MM.1S (cell line): ENCODE results near the gene ITGA6.

Source experiments
- DNase-seq: peaks from one replicate; pipeline ENCODE4 v3.0.0-alpha.2; 2015
- H2AFZ ChIP-seq: fragments of 300-600 bp; sonication (generic); 2 replicates; pipeline ENCODE4 v1.6.0; 2016; ENCODE audit warnings: antibody characterized with exemption, low read length
- H3F3A ChIP-seq: fragments of 300-600 bp; sonication (generic); 2 replicates; pipeline ENCODE4 v1.6.1; 2016; ENCODE audit warnings: mild to moderate bottlenecking, antibody characterized with exemption, low read length, moderate library complexity, mixed read lengths; ENCODE audit not compliant: insufficient read depth
- H3K27ac ChIP-seq: fragments of 300-600 bp; sonication (generic); 2 replicates; pipeline ENCODE4 v1.5.1; 2016; ENCODE audit warnings: mild to moderate bottlenecking, low read length
- H3K27me3 ChIP-seq: fragments of 300-600 bp; sonication (generic); replicated peaks from 2 replicates; pipeline ENCODE4 v1.6.0; 2016; ENCODE audit warnings: low read length; ENCODE audit not compliant: insufficient read depth
- H3K36me3 ChIP-seq: fragments of 300-600 bp; sonication (generic); replicated peaks from 2 replicates; pipeline ENCODE4 v1.6.1; 2016; ENCODE audit warnings: mild to moderate bottlenecking, low read length, mixed read lengths; ENCODE audit not compliant: insufficient read depth
- H3K4me1 ChIP-seq: fragments of 300-600 bp; sonication (generic); 2 replicates; pipeline ENCODE4 v1.6.1; 2016; ENCODE audit warnings: low read length, mixed read lengths
- H3K4me2 ChIP-seq: fragments of 300-600 bp; sonication (generic); 2 replicates; pipeline ENCODE4 v1.6.0; 2016; ENCODE audit warnings: low read depth, low read length
- H3K4me3 ChIP-seq: fragments of 300-600 bp; sonication (generic); 2 replicates; pipeline ENCODE4 v1.5.1; 2016; ENCODE audit warnings: low read length, mixed read lengths
- H3K79me2 ChIP-seq: fragments of 300-600 bp; sonication (generic); 2 replicates; pipeline ENCODE4 v1.6.1; 2016; ENCODE audit warnings: mixed run types, low read length, mixed read lengths
- H3K9ac ChIP-seq: fragments of 300-600 bp; sonication (generic); 2 replicates; pipeline ENCODE4 v1.6.1; 2016; ENCODE audit warnings: low read length, mixed read lengths
- H3K9me2 ChIP-seq: fragments of 300-600 bp; sonication (generic); replicated peaks from 2 replicates; pipeline ENCODE4 v1.6.1; 2016; ENCODE audit warnings: mild to moderate bottlenecking, low read length, mixed read lengths; ENCODE audit not compliant: insufficient read depth
- H3K9me3 ChIP-seq: fragments of 300-600 bp; sonication (generic); replicated peaks from 2 replicates; pipeline ENCODE4 v1.6.1; 2016; ENCODE audit warnings: mild to moderate bottlenecking, low read length, mixed read lengths; ENCODE audit not compliant: insufficient read depth
- H4K20me1 ChIP-seq: fragments of 300-600 bp; sonication (generic); 2 replicates; pipeline ENCODE4 v1.6.1; 2016; ENCODE audit warnings: mild to moderate bottlenecking, low read length, moderate library complexity, mixed read lengths; ENCODE audit not compliant: insufficient read depth
- CTCF ChIP-seq: fragments of 300-600 bp; sonication (generic); IDR thresholded peaks from 2 replicates; pipeline ENCODE4 v1.5.1; 2016; ENCODE audit warnings: antibody characterized with exemption, low read length, mixed read lengths
- EZH2 ChIP-seq: fragments of 300-600 bp; sonication (generic); optimal IDR thresholded peaks from 2 replicates; pipeline ENCODE3; 2017; ENCODE audit warnings: low read depth, mild to moderate bottlenecking, antibody characterized with exemption, low read length, mixed read lengths
- EZH2phosphoT487 ChIP-seq: fragments of 300-600 bp; sonication (generic); IDR thresholded peaks from 2 replicates; pipeline ENCODE4 v1.6.1; 2018; ENCODE audit warnings: antibody characterized with exemption, low read length

ITGA6 gene

GRCh38 chr2:172439911-172440310 lies 12.5 kb downstream of the ITGA6 start:
- H3K27ac ChIP-seq = no peak overlapping the region
- no peak for DNase-seq
- no peaks in the 10 kb centered on the region for H3K79me2 ChIP-seq
- H3K36me3 ChIP-seq = no peaks in the 10 kb centered on the region
- no peak overlapping the region for H3K4me3 ChIP-seq
- H3K27me3 ChIP-seq = peaks cover 11% of the 10 kb centered on the region
- H3K9me2 ChIP-seq = no peaks in the 10 kb centered on the region
- peaks cover 23% of the 10 kb centered on the region for H3F3A ChIP-seq
- no peak overlapping the region for H3K9ac ChIP-seq
- H4K20me1 ChIP-seq = no peaks in the 10 kb centered on the region
- H2AFZ ChIP-seq = no peak overlapping the region
- H3K4me2 ChIP-seq = no peak overlapping the region
- peaks cover 41% of the 10 kb centered on the region for H3K4me1 ChIP-seq
- no peaks in the 10 kb centered on the region for H3K9me3 ChIP-seq
- TF ChIP-seq EZH2phosphoT487 = no peak
- TF ChIP-seq EZH2 = no peak
- no peak for TF ChIP-seq CTCF

- peaks cover 41% of the 10 kb centered on the region for H3K4me1 ChIP-seq
- DNase-seq = peak; percentile 88
- no peak overlapping the region for H3K4me3 ChIP-seq
- H3K9ac ChIP-seq = no peak overlapping the region
- H3K9me3 ChIP-seq = no peaks in the 10 kb centered on the region
- TF ChIP-seq EZH2 (no peak), EZH2phosphoT487 (no peak), CTCF (no peak)
- no peak overlapping the region for H3K27ac ChIP-seq
- no peaks in the 10 kb centered on the region for H3K79me2 ChIP-seq
- no peak overlapping the region for H2AFZ ChIP-seq
- H3K36me3 ChIP-seq = no peaks in the 10 kb centered on the region
- H3F3A ChIP-seq = peaks cover 23% of the 10 kb centered on the region
- H3K4me2 ChIP-seq = peak overlapping the region; percentile 61; the same call in 1 of the 2 replicates
- no peaks in the 10 kb centered on the region for H3K9me2 ChIP-seq
- H4K20me1 ChIP-seq = no peaks in the 10 kb centered on the region
- H3K27me3 ChIP-seq = peaks cover 11% of the 10 kb centered on the region
Measured at GRCh38 chr2:172440795-172441194, 13.4 kb downstream of the ITGA6 start.

- Histone ChIP-seq H3K9ac (no peak overlapping the region), H3K9me3 (no peaks in the 10 kb centered on the region), H3K27ac (no peak overlapping the region), H3K9me2 (no peaks in the 10 kb centered on the region), H3K4me2 (peak overlapping the region; percentile 61), H3K4me1 (peaks cover 43% of the 10 kb centered on the region), H3K4me3 (no peak overlapping the region), H3K79me2 (no peaks in the 10 kb centered on the region), H3F3A (peaks cover 28% of the 10 kb centered on the region), H2AFZ (no peak overlapping the region), H3K36me3 (no peaks in the 10 kb centered on the region), H4K20me1 (no peaks in the 10 kb centered on the region), H3K27me3 (peaks cover 7% of the 10 kb centered on the region)
- TF ChIP-seq EZH2 (no peak), EZH2phosphoT487 (no peak), CTCF (no peak)
- DNase-seq = no peak
Measured at GRCh38 chr2:172442072-172442895, 14.9 kb downstream of the ITGA6 start.
